Endothelial cell of umbilical vein (primary cell): ENCODE data around the gene RPS27L. TPM values are rescaled to one million over a fixed set of nuclear protein-coding genes. Genes with fewer than 3 reads are reported as not detected.

Source experiments
- BruUV-seq: library from RNA; stranded (reverse); fragments of 400-500 nt; replicated peaks from 2 replicates; lab custom pipeline; 2021; lab: Mats Ljungman, UMichigan
- CTCF ChIA-PET: fragments of 300-600, 350-600 bp; sonication (Branson Sonifier 250); formaldehyde crosslinking; loops from one replicate; lab custom pipeline; 2021; ENCODE audit warnings: antibody characterized with exemption, inconsistent platforms; lab: Charles Lee
- POLR2A ChIA-PET: fragments of 300-600, 350-600 bp; sonication (Branson Sonifier 250); formaldehyde crosslinking; loops from one replicate; lab custom pipeline; 2021; ENCODE audit warnings: antibody characterized with exemption, inconsistent platforms; lab: Charles Lee
- DNase-seq: peaks from one replicate; pipeline ENCODE4 v3.0.0-alpha.2; 2011; ENCODE audit warnings: low read depth, low spot score
- FAIRE-seq: peaks from 2 replicates; lab custom pipeline; 2011; peaks lifted over from hg19 to GRCh38; lab: Jason Lieb, UNC
- H2AFZ ChIP-seq: 2 replicates; pipeline ENCODE4 v1.6.0; 2012; ENCODE audit warnings: low read depth, low read length, control low read depth, inconsistent platforms
- H3K27ac ChIP-seq: 2 replicates; pipeline ENCODE4 v1.5.1; 2011; ENCODE audit warnings: low read depth, mild to moderate bottlenecking, control low read depth, low read length, moderate library complexity; ENCODE audit not compliant: insufficient read depth
- H3K27me3 ChIP-seq, 2 experiments: 2 replicates each; pipeline versions ENCODE4 v1.6.0 to v1.6.1; 2011; ENCODE audit warnings: low read length in 2 of 2, mixed read lengths in 1 of 2; ENCODE audit not compliant: control insufficient read depth in 2 of 2, insufficient read depth in 2 of 2
- H3K36me3 ChIP-seq, 2 experiments: 2 replicates in 1 of 2; 3 replicates in 1 of 2; pipeline ENCODE4 v1.5.1; 2011; ENCODE audit warnings: low read length in 2 of 2, mild to moderate bottlenecking in 1 of 2, moderate library complexity in 1 of 2; ENCODE audit not compliant: control insufficient read depth in 2 of 2, insufficient read depth in 2 of 2; ENCODE audit errors: extremely low read depth in 1 of 2
- H3K4me1 ChIP-seq: 3 replicates; pipeline ENCODE4 v1.5.1; 2011; ENCODE audit warnings: mild to moderate bottlenecking, low read length; ENCODE audit not compliant: control insufficient read depth, insufficient read depth; ENCODE audit errors: extremely low read depth
- H3K4me2 ChIP-seq: 2 replicates; pipeline ENCODE4 v1.6.1; 2011; ENCODE audit warnings: low read length, control low read depth, mixed read lengths; ENCODE audit not compliant: insufficient read depth
- H3K4me3 ChIP-seq, 3 experiments: fragments of 200-600 bp in 1 of 3; sonication (generic), shearing (Covaris generic) in 1 of 3; replicated peaks in 1 of 3; 2 replicates each; pipeline ENCODE4 v1.5.1; 2011 to 2016; ENCODE audit warnings: control low read depth in 3 of 3, low read length in 3 of 3, mild to moderate bottlenecking in 2 of 3, inconsistent platforms in 1 of 3, low read depth in 1 of 3, moderate library complexity in 1 of 3; ENCODE audit not compliant: insufficient read depth in 1 of 3
- H3K79me2 ChIP-seq: 2 replicates; pipeline ENCODE4 v1.6.0; 2012; ENCODE audit warnings: low read length, inconsistent platforms; ENCODE audit not compliant: control insufficient read depth, insufficient read depth
- H3K9ac ChIP-seq: replicated peaks from 2 replicates; pipeline ENCODE3; 2011; ENCODE audit warnings: low read length, control low read depth; ENCODE audit not compliant: insufficient read depth; ENCODE audit errors: extremely low read depth
- H3K9me1 ChIP-seq: replicated peaks from 3 replicates; pipeline ENCODE4 v1.6.0; 2011; ENCODE audit warnings: mild to moderate bottlenecking, low read length; ENCODE audit not compliant: control insufficient read depth, insufficient read depth; ENCODE audit errors: extremely low read depth
- H3K9me3 ChIP-seq: replicated peaks from 2 replicates; pipeline ENCODE4 v1.5.1; 2012; ENCODE audit warnings: low read length, inconsistent platforms; ENCODE audit not compliant: control insufficient read depth, insufficient read depth
- H4K20me1 ChIP-seq: replicated peaks from 2 replicates; pipeline ENCODE3; 2011; ENCODE audit warnings: mild to moderate bottlenecking, low read length; ENCODE audit not compliant: control insufficient read depth, insufficient read depth; ENCODE audit errors: extremely low read depth
- EZH2 ChIP-seq: IDR thresholded peaks from 2 replicates; pipeline ENCODE4 v1.6.1; 2012; ENCODE audit warnings: borderline replicate concordance, low read depth, mild to moderate bottlenecking, moderate library complexity, low read length, inconsistent platforms; ENCODE audit not compliant: severe bottlenecking
- FOS ChIP-seq: IDR thresholded peaks from 2 replicates; pipeline ENCODE4 v1.6.1; 2011; ENCODE audit warnings: mild to moderate bottlenecking, low read length, moderate library complexity, borderline replicate concordance; ENCODE audit not compliant: insufficient read depth
- GATA2 ChIP-seq: IDR thresholded peaks from 2 replicates; pipeline ENCODE4 v1.7.0; 2011; ENCODE audit warnings: low read depth, mild to moderate bottlenecking, moderate library complexity, mixed read lengths, low read length; ENCODE audit not compliant: insufficient read length, insufficient read depth
- JUN ChIP-seq: IDR thresholded peaks from 2 replicates; pipeline ENCODE4 v1.6.1; 2011; ENCODE audit warnings: borderline replicate concordance, low read depth; ENCODE audit not compliant: insufficient read length, insufficient read depth
- MAX ChIP-seq: IDR thresholded peaks from 2 replicates; pipeline ENCODE4 v1.6.1; 2011; ENCODE audit not compliant: insufficient read depth, insufficient read length
- MYC ChIP-seq: IDR thresholded peaks from one replicate; pipeline ENCODE4 v1.6.1; 2011; ENCODE audit warnings: mild to moderate bottlenecking, low read depth, low read length
- POLR2A ChIP-seq: IDR thresholded peaks from 2 replicates; pipeline ENCODE4 v1.6.1; 2012; ENCODE audit warnings: low read depth, mild to moderate bottlenecking, control low read depth, low read length
- POLR2AphosphoS5 ChIP-seq: IDR thresholded peaks from 2 replicates; pipeline ENCODE4 v1.6.1; 2012; ENCODE audit warnings: low read depth, mild to moderate bottlenecking, control low read depth, low read length, moderate library complexity; ENCODE audit not compliant: insufficient read depth
- dilution Hi-C: fragments of 300-500 bp; cut with MboI; formaldehyde crosslinking; loops from one replicate; pipeline ENCODE4 v1.15.0; 2019; ENCODE audit warnings: low sequenced_read_pairs; ENCODE audit not compliant: extremely low pct_ligation_motif_present
- intact Hi-C: fragments of 100-400 bp; cut with micrococcal nuclease; formaldehyde crosslinking; loops from one replicate; pipeline ENCODE4 v1.10.0; 2022
- polyA plus RNA-seq, 4 experiments: library from polyadenylated mRNA; depleted of rRNA in 3 of 4; stranded (reverse) in 3 of 4; unstranded in 1 of 4; fragments of >200 nt; gene quantifications; 2 replicates each; pipeline versions ENCODE4 v1.2.1 to v1.2.3, GENCODE V29; 2011 to 2012; ENCODE audit warnings: missing spikeins in 1 of 4
- total RNA-seq: library from RNA; stranded (reverse); gene quantifications from 2 replicates; pipeline ENCODE4 v1.2.3, GENCODE V29; 2021
- TF ChIP-seq, protein P1 (sequence below), 2 donors: IDR thresholded peaks; 1 replicate in 1 of 2; 2 replicates in 1 of 2; pipeline ENCODE4 v1.5.1; 2011; ENCODE audit warnings: low read length in 2 of 2, mild to moderate bottlenecking in 2 of 2, moderate library complexity in 2 of 2, control low read depth in 1 of 2, inconsistent platforms in 1 of 2, low read depth in 1 of 2; ENCODE audit not compliant: insufficient read depth in 1 of 2; ENCODE audit errors: extremely low read depth in 1 of 2

RPS27L gene
- total and polyA plus RNA-seq, 2 donors (not counting 3 experiments of a cell fraction or from before 2014, with no cell fraction given) = 163 to 345 TPM

GRCh38 chr15:63104727-63105126 lies 52.5 kb downstream of the RPS27L start:
- DNase-seq = no peak
- dilution Hi-C loops = no loop called here
- Histone ChIP-seq H3K9me3 (no peaks in the 10 kb centered on the region), H3K4me1 (peaks cover 3% of the 10 kb centered on the region), H2AFZ (no peak overlapping the region), H3K4me2 (no peak overlapping the region), H3K27me3 (no peaks in the 10 kb centered on the region), H3K9me1 (no peaks in the 10 kb centered on the region), H3K4me3 (no peak overlapping the region), H3K79me2 (no peaks in the 10 kb centered on the region), H3K36me3 (no peaks in the 10 kb centered on the region), H3K9ac (no peak overlapping the region), H4K20me1 (no peaks in the 10 kb centered on the region), H3K27ac (no peak overlapping the region)
- ChIA-PET POLR2A (no interaction called here), CTCF (no interaction called here)
- TF ChIP-seq JUN (no peak), POLR2A (no peak), FOS (no peak), MAX (no peak), GATA2 (no peak), MYC (no peak), EZH2 (no peak), POLR2AphosphoS5 (no peak)
- TF ChIP-seq, protein P1, sequence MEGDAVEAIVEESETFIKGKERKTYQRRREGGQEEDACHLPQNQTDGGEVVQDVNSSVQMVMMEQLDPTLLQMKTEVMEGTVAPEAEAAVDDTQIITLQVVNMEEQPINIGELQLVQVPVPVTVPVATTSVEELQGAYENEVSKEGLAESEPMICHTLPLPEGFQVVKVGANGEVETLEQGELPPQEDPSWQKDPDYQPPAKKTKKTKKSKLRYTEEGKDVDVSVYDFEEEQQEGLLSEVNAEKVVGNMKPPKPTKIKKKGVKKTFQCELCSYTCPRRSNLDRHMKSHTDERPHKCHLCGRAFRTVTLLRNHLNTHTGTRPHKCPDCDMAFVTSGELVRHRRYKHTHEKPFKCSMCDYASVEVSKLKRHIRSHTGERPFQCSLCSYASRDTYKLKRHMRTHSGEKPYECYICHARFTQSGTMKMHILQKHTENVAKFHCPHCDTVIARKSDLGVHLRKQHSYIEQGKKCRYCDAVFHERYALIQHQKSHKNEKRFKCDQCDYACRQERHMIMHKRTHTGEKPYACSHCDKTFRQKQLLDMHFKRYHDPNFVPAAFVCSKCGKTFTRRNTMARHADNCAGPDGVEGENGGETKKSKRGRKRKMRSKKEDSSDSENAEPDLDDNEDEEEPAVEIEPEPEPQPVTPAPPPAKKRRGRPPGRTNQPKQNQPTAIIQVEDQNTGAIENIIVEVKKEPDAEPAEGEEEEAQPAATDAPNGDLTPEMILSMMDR (IDR thresholded peaks at IDR 0.05; ENCODE audit: extremely low read depth in 1 of 2, insufficient read depth in 1 of 2, low read depth in 1 of 2, low read length in 2 of 2) = no peak
- intact Hi-C loops = no loop called here
- FAIRE-seq = no peak
- no TSS peak for BruUV-seq
